ENCODE data around the gene DOP1A. TPM values are rescaled to one million over a fixed set of nuclear protein-coding genes. Genes with fewer than 3 reads are reported as not detected.

Gene DOP1A
- total RNA-seq, 4 donors from 2014 or later, result 30.6 to 43.5 (median 37.9) TPM

DNA sequence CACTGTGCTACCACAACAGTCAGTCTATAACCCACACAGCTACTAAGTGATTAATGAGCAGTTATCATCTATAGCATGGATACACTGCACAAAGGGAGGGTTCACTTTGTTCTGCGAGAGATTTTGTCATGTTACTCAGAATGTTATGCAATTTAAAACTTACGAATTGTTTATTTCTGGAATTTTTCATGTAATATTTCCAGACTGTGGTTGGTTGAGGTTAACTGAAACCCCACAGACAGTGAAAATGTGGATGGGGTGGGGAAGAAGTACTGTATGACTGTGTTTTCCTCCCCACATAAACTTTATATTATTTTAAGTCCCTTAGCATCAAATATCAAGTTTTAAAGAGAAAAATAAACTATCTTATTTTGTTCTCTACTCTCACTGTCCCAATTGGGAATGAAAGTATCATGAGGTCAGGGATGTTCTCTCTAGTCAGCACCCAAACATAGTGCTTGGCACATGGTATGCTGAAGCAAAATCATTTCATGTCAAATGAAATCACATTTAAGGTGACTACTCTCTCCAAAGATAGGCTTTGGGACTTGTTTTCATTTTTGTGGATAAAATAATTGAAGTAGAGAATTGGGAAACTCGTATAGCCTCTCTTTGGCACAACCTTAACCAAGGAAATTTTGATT is 25.4 kb downstream of the DOP1A start:
- no peak overlapping the region for H3K27ac ChIP-seq
- peaks cover 0 to 6% (median 0%) of the 10 kb centered on the region in 4 donors for H3K4me1 ChIP-seq

DNA sequence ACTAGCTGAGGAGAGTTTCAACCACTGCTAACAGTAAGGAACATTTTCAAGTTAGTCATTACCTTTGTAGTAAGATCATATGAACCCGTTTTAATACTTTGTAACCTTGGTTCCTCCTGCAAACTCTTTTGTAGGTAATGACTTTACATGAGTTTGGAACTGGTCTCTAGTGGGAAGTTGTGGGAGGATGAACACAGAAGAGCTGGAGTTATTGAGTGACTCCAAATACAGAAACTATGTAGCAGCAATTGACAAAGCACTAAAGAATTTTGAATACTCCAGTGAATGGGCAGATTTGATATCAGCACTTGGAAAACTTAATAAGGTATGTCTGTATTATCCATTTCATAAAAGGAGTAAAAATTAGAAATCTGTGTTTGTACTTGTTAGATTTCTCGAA is 29.3 kb downstream of the DOP1A start:
- H3K4me1 ChIP-seq, result peaks cover 0 to 4% (median 0%) of the 10 kb centered on the region in 4 donors
- H3K27ac ChIP-seq, result no peak overlapping the region
- TF ChIP-seq EP300 (IDR thresholded peaks at IDR 0.05) (no peak), POLR2A (IDR thresholded peaks at IDR 0.05) (no peak)
- TF ChIP-seq, protein P1, sequence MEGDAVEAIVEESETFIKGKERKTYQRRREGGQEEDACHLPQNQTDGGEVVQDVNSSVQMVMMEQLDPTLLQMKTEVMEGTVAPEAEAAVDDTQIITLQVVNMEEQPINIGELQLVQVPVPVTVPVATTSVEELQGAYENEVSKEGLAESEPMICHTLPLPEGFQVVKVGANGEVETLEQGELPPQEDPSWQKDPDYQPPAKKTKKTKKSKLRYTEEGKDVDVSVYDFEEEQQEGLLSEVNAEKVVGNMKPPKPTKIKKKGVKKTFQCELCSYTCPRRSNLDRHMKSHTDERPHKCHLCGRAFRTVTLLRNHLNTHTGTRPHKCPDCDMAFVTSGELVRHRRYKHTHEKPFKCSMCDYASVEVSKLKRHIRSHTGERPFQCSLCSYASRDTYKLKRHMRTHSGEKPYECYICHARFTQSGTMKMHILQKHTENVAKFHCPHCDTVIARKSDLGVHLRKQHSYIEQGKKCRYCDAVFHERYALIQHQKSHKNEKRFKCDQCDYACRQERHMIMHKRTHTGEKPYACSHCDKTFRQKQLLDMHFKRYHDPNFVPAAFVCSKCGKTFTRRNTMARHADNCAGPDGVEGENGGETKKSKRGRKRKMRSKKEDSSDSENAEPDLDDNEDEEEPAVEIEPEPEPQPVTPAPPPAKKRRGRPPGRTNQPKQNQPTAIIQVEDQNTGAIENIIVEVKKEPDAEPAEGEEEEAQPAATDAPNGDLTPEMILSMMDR (IDR thresholded peaks at IDR 0.05), result no peak
- H3K4me3 ChIP-seq, result no peak overlapping the region
- no peaks in the 10 kb centered on the region for H3K27me3 ChIP-seq
- WGBS, 2 donors, result 90% methylated on average over 2 of the region's 2 CpGs
- H3K9me3 ChIP-seq, result no peaks in the 10 kb centered on the region
- peaks cover 0 to 12% (median 0%) of the 10 kb centered on the region in 3 donors for H3K36me3 ChIP-seq
- no peak for DNase-seq (ENCODE audit: low spot score in 2 of 2)

More for the DNA sequence above, 25.4 kb downstream of the DOP1A start:
- DNase-seq (ENCODE audit: low spot score in 2 of 2), result no peak
- TF ChIP-seq EP300 (IDR thresholded peaks at IDR 0.05) (no peak), POLR2A (IDR thresholded peaks at IDR 0.05) (no peak)
- TF ChIP-seq, protein P1 (IDR thresholded peaks at IDR 0.05), result no peak
- H3K4me3 ChIP-seq, result no peak overlapping the region
- H3K9me3 ChIP-seq, result no peaks in the 10 kb centered on the region
- H3K36me3 ChIP-seq, result no peaks in the 10 kb centered on the region
- WGBS, 2 donors, result 63 to 64% methylated on average over 3 of the region's 3 CpGs
- H3K27me3 ChIP-seq, result no peaks in the 10 kb centered on the region

DNA sequence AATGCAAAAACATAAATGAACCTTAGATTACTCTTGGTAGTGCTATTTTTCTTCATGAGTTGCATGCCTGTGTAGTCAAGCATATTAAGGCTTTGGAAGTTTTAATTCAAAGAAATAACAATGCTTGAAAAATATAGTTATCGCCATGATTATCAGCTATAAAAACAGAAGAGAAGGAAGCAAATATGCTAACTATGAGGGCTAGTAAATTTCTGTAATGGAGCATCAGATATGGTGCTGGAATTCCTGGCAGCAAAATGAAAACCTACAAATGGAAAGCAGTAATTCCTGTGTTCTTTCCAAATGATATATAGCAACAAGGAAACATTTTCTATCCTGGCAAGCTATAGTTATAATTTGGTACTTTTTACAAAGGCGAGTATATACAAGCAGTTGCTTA is 29.7 kb downstream of the DOP1A start:
- WGBS, 2 donors, result 86 to 87% methylated on average over 2 of the region's 2 CpGs
- H3K27me3 ChIP-seq, result no peaks in the 10 kb centered on the region
- peaks cover 0 to 17% (median 2%) of the 10 kb centered on the region in 3 donors for H3K36me3 ChIP-seq
- peaks cover 0 to 3% (median 0%) of the 10 kb centered on the region in 4 donors for H3K4me1 ChIP-seq
- no peak overlapping the region for H3K4me3 ChIP-seq
- H3K27ac ChIP-seq, result no peak overlapping the region
- DNase-seq (ENCODE audit: low spot score in 2 of 2), result no peak
- no peaks in the 10 kb centered on the region for H3K9me3 ChIP-seq
- TF ChIP-seq EP300 (IDR thresholded peaks at IDR 0.05), result no peak
- TF ChIP-seq, protein P1 (IDR thresholded peaks at IDR 0.05), result no peak
- no peak for TF ChIP-seq POLR2A (IDR thresholded peaks at IDR 0.05)

DNA sequence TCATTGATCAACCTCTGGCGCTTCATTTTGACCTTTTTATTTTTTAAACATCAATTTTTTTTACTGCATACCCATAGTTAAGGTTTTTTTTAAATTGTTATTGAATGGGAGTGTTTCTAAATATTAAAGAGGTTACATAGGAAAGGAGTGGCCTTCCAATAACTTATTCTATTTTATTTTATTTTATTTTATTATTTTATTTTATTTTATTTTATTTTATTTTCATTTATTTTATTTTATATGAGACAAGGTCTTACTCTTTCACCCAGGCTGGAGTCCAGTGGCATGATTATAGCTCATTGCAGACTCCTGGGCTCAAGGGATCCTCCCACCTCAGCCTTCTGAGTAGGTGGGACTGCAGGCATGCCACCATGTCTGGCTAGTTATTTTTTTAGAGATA is 30.2 kb downstream of the DOP1A start:
- WGBS, 2 donors, result 93 to 100% methylated on average over 1 of the region's 1 CpG
- no peaks in the 10 kb centered on the region for H3K27me3 ChIP-seq
- no peaks in the 10 kb centered on the region for H3K9me3 ChIP-seq
- no peak overlapping the region for H3K4me3 ChIP-seq
- H3K4me1 ChIP-seq, result peaks cover 0 to 1% (median 0%) of the 10 kb centered on the region in 4 donors
- TF ChIP-seq EP300 (IDR thresholded peaks at IDR 0.05), result no peak
- no peak for TF ChIP-seq POLR2A (IDR thresholded peaks at IDR 0.05)
- TF ChIP-seq, protein P1 (IDR thresholded peaks at IDR 0.05), result no peak
- no peak for DNase-seq (ENCODE audit: low spot score in 2 of 2)
- peaks cover 0 to 21% (median 7%) of the 10 kb centered on the region in 3 donors for H3K36me3 ChIP-seq
- no peak overlapping the region for H3K27ac ChIP-seq

DNA sequence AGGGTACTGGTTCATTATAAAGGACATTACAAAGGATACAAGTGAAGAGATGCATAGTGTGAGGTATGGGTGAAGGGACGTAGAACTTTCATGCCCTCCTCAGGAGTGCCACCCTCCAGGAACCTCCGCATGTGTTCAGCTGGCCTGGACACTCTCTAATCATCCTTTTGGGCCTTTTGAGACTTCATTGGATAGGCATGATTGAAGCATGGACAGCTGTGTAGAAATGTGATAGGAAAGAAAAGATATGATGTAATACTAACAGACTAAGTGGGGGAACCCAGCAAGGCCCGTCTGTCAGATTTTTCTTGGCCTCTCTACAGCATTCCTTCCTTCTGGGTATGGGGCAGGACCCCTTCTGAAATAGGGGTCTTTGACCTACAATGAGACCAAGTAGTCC is 31.1 kb downstream of the DOP1A start:
- TF ChIP-seq POLR2A (IDR thresholded peaks at IDR 0.05) (no peak), EP300 (IDR thresholded peaks at IDR 0.05) (no peak)
- TF ChIP-seq, protein P1 (IDR thresholded peaks at IDR 0.05), result no peak
- no peaks in the 10 kb centered on the region for H3K4me1 ChIP-seq
- peaks cover 0 to 30% (median 7%) of the 10 kb centered on the region in 3 donors for H3K36me3 ChIP-seq
- WGBS, 2 donors, result 80 to 84% methylated on average over 3 of the region's 3 CpGs
- H3K27ac ChIP-seq, result no peak overlapping the region
- no peaks in the 10 kb centered on the region for H3K27me3 ChIP-seq
- DNase-seq (ENCODE audit: low spot score in 2 of 2), result no peak
- H3K4me3 ChIP-seq, result no peak overlapping the region
- no peaks in the 10 kb centered on the region for H3K9me3 ChIP-seq

Data from tibial nerve (tissue), 4 donors.